Transverse colon (tissue), 4 donors: ENCODE measurements around the gene USP28.

Experiments
- CTCF ChIP-seq, 5 experiments: fragments of 200-600 bp in 3 of 5; fragments of 450-650 bp in 2 of 5; sonication (generic) in 3 of 5; IDR thresholded peaks; 1 replicate in 2 of 5; 2 replicates in 3 of 5; pipeline ENCODE4 v1.5.1; 2016 to 2017; ENCODE audit warnings: antibody characterized with exemption in 5 of 5, inconsistent platforms in 3 of 5, mild to moderate bottlenecking in 2 of 5, moderate library complexity in 1 of 5
- POLR2A ChIP-seq: fragments of 450-650 bp; IDR thresholded peaks from one replicate; pipeline ENCODE4 v1.6.1; 2016; ENCODE audit warnings: antibody characterized with exemption, mild to moderate bottlenecking, moderate library complexity
- POLR2AphosphoS5 ChIP-seq, 3 donors: sonication (generic); formaldehyde crosslinking; IDR thresholded peaks; one replicate each; pipeline ENCODE4 v1.6.1; 2016; ENCODE audit warnings: antibody characterized with exemption in 3 of 3

- no peak for TF ChIP-seq CTCF (IDR thresholded peaks at IDR 0.05)
- no peak for TF ChIP-seq POLR2AphosphoS5 (IDR thresholded peaks at IDR 0.05)
- TF ChIP-seq POLR2A: no peak
Measured at GRCh38 chr11:113884361-113884836, 9.0 kb upstream of the USP28 start.
